KBM-7 (cell line): ENCODE data around the gene LCE2D.
"Not testable (repeated sequence)": the region's sequence is repeated elsewhere in the genome, so short reads cannot be mapped to it uniquely, and the experiment has no call there.

Experiments used
- DNase-seq: peaks from one replicate; pipeline ENCODE4 v3.0.0-alpha.2; 2015
- in situ Hi-C: fragments of 300-500 bp; cut with MboI; formaldehyde crosslinking; loops from 2 replicates; pipeline ENCODE4 v1.14.3; 2020; ENCODE audit warnings: low sequenced_read_pairs, low pct_unique_long_range_greater_than_20kb, mixed read lengths

The LCE2D gene

GRCh38 chr1:152663098-152663497 is at the start of gene LCE2D:
Gene LCE2D (plus strand): TSS chr1:152663380. CDS start chr1:152664106, 726 bp downstream.
- in situ Hi-C loops, result no loop called here

GRCh38 chr1:152613511-152613910 is 49.7 kb upstream of the LCE2D start, which contains the start of gene LCE3B:
Gene LCE3B (plus strand): TSS chr1:152613811. CDS start chr1:152613811, 0 bp downstream.
- in situ Hi-C loops, result no loop called here
- DNase-seq, result no peak

More at GRCh38 chr1:152663098-152663497, at the start of gene LCE2D:
- no peak for DNase-seq

GRCh38 chr1:152621993-152622392 is 41.2 kb upstream of the LCE2D start:
- DNase-seq, result no peak
- in situ Hi-C loops, result no loop called here

GRCh38 chr1:152622803-152623202 is 40.4 kb upstream of the LCE2D start, which contains the start of gene LCE3A:
Gene LCE3A (minus strand): TSS chr1:152623103. CDS start chr1:152623103, 0 bp downstream.
- in situ Hi-C loops, result no loop called here
- DNase-seq, result peak; percentile 18

- in situ Hi-C loops, result no loop called here
- DNase-seq, result peak; percentile 18
Observed at GRCh38 chr1:152623203-152623844, 39.9 kb upstream of the LCE2D start.

- in situ Hi-C loops, result no loop called here
- no peak for DNase-seq
Observed at GRCh38 chr1:152626744-152627143, 36.4 kb upstream of the LCE2D start.

- no peak for DNase-seq
- in situ Hi-C loops, result no loop called here
Observed at GRCh38 chr1:152630596-152630995, 32.6 kb upstream of the LCE2D start.

- in situ Hi-C loops, result no loop called here
- no peak for DNase-seq
Observed at GRCh38 chr1:152640351-152640750, 22.8 kb upstream of the LCE2D start.

GRCh38 chr1:152643945-152644344 is 19.2 kb upstream of the LCE2D start:
- in situ Hi-C loops, result no loop called here
- no peak for DNase-seq

- in situ Hi-C loops, result no loop called here
- no peak for DNase-seq
Observed at GRCh38 chr1:152645146-152645545, 18.0 kb upstream of the LCE2D start.

GRCh38 chr1:152646656-152647055 is 16.5 kb upstream of the LCE2D start:
- DNase-seq, result no peak

GRCh38 chr1:152654110-152654509 is 9.1 kb upstream of the LCE2D start:
- peak; percentile 83 for DNase-seq
- in situ Hi-C loops, result no loop called here

More at GRCh38 chr1:152646656-152647055, 16.5 kb upstream of the LCE2D start:
- in situ Hi-C loops, result no loop called here

- in situ Hi-C loops, result no loop called here
- no peak for DNase-seq
Observed at GRCh38 chr1:152656459-152656858, 6.7 kb upstream of the LCE2D start.

GRCh38 chr1:152657677-152658076 is 5.5 kb upstream of the LCE2D start:
- no peak for DNase-seq
- in situ Hi-C loops, result no loop called here

GRCh38 chr1:152658649-152659048 is 4.5 kb upstream of the LCE2D start:
- no peak for DNase-seq
- in situ Hi-C loops, result no loop called here

GRCh38 chr1:152666171-152666570 is 3.0 kb downstream of the LCE2D start:
- in situ Hi-C loops, DNase-seq: not testable (repeated sequence)

GRCh38 chr1:152667648-152668047 is 4.5 kb downstream of the LCE2D start:
- in situ Hi-C loops, result no loop called here
- no peak for DNase-seq

GRCh38 chr1:152673016-152673415 is 9.8 kb downstream of the LCE2D start:
- no peak for DNase-seq
- in situ Hi-C loops, result no loop called here

GRCh38 chr1:152674983-152675382 is 11.8 kb downstream of the LCE2D start, which contains the start of gene LCE2C:
Gene LCE2C (plus strand): TSS chr1:152675279. CDS start chr1:152676016, 737 bp downstream.
- in situ Hi-C loops, DNase-seq: not testable (repeated sequence)

- in situ Hi-C loops, result no loop called here
- DNase-seq, result no peak
Observed at GRCh38 chr1:152679459-152679858, 16.3 kb downstream of the LCE2D start.

GRCh38 chr1:152681616-152682015 is 18.4 kb downstream of the LCE2D start:
- in situ Hi-C loops, result no loop called here
- no peak for DNase-seq
